Germinal center (tissue), 1 donor: ENCODE measurements around the gene ERI3.

Source experiments
- DNase-seq: peaks from one replicate; pipeline ENCODE4 v3.0.0; 2012; ENCODE audit warnings: mixed read lengths, low spot score

ERI3 gene

DNA sequence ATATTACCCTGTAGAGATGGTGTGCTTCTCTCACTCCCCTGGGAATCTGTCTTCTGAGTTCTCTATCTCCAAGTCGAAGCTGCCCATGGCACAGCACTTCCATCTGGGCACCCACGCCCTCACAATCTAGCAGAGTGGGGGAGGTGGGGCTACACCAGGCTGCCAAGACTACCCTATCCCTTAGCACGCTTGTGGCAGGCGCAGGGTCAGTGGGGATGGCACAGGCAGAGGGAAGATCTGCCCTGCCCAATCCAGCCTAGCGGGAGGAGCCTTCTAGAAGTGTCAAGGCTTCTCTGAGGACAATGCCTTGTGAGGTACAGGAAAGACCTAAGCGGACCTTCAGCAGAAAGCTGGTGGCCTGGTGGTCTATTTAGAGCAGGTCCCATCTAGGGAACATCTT lies 92.6 kb downstream of the ERI3 start:
- DNase-seq: no peak

DNA sequence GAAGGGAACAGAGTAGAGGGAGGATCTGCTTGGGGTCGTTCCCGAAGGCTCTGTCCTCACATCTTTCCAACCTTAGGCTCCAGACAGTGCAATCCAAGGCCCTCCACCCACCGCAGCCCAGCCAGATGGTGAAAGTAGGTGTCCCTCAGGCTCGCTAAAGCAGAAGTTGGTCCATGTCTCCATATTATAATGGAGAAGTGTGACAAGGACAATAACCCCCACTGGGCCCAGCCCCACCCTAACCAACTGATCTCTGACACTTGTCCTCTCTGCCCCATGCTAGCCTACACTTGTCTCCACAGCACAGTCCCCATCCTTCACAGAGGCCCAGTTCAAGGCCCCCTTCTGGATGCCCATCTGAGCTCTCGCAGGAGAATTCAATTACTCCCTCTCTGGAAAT lies 93.1 kb downstream of the ERI3 start:
- DNase-seq: no peak

DNA sequence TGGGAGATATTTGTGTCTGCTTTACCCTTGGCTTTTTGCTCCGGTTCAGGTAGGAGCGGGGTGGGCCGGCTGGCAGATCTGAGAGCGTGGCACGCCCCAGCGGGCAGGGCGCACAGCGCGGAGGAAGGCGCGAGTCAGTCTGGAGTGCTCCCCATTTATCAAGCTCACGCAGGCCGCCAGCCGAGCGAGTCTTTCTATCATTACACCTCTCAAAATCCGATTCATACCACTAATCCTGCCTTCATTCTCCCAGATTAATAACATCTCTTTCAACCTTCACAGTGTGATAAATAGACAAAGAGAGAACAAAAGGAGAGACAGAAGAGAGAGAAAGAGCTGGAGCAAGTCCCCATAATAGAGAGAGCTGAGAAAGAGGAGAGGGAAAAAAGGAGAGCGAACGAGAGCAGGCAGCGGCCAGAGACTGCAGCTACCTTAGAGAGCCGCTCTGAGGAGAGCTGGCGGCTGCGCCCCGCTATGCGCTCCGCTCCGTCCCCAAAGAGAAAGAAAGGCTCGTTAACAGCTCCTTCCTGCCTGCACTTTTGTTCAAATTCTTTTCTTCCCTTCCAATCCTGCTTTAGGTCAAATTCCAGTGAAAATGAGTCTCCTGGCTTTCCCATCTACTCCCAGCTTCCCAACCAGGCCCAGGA lies 93.8 kb downstream of the ERI3 start:
- no peak for DNase-seq

DNA sequence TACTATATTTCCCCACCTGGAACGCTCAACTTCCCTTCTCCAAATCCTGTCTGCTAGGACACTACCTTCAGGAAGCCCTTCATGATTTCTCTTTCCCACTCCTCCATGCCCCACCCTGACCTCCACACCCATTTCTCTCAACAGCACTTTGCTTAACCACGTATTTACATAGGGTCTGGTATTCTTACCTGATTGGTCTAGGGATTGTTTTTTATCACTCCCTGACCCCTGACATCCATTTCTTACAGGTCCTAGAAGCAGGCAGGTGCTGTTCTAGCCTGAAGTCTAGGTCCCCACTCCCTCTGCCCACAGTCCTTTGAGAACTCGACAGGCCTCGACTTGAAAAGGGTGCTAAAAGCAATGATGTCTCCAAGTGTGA lies 94.3 kb downstream of the ERI3 start:
- no peak for DNase-seq

DNA sequence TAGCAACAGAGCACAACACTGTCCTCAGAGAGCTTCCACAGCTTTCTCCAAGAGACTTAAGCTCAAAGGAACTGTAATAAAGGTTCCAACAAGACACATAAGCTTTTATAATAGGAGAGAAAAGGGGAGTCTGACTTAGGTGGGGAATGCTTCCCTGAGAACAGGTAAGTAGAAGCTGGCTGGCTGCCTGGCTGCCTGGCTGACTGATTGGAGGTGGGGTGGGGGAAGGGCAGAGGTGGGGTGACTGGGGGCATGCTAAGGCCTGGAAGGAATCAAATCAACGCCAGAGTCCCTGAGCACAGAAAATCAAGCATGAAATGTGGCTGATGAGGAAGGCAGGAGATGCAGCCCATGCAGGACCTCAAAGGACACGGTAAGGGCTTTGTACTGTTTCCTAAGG lies 96.0 kb downstream of the ERI3 start:
- DNase-seq: no peak

DNA sequence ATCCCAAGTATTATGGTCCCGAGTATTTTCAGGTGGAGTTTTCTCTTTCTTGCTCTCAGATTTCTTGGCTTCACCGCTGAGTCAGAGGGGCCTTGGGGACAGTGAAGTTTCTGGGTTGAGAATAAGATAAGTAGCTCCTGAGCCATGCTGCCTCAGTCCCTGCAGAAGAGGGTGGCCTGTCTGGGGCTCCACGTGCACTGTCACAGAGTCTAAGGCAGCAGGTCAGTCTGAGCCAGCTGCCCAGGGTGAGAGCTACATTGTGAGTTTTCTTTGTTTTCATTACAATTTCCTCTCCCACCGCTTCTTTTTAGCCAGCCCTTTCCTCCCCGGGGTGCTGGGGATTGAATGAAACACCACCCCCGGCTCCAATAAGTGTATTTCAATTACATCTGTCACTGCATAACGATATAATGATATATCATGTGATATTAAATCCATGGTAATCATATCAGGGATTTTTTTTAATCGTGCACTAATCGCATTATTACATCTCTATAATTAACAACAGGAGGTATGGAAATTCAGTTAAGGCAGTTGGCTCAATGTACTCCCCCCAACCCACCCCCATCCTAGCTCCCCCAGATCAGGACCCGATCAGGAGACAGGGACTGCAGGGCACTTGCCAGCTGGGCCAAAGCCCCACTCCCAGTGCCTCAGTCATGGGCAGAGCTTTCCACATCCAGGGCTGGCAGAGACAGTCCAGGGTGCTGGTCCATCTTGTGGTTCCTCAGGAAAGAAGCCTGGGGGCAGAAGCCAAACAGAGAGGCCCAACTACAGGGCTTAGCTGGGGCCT lies 98.1 kb downstream of the ERI3 start:
- DNase-seq: no peak

DNA sequence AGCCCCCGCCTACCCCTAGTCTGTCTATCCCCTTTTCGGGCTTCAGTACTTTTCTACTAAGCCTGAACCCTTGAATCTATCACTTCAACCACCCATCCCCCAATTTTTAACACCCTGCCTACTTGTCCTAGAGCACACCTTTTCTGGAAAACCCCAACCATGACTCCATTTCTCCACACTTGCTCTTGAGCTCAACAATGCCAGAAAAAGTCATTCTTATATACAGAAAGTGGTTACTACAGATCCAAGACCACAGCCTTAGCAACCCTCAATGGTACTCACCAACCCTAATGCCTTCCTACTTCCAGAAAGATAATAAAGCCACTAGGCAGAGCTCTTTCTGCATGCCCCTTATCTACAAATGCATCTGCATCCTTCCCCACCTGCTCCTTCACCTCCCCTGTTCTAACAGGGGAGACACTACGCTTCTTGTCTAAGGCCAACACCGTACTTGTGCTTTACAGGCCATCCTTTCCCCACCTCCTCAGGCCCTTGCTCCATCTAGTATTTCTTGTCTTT lies 100.6 kb downstream of the ERI3 start:
- no peak for DNase-seq

DNA sequence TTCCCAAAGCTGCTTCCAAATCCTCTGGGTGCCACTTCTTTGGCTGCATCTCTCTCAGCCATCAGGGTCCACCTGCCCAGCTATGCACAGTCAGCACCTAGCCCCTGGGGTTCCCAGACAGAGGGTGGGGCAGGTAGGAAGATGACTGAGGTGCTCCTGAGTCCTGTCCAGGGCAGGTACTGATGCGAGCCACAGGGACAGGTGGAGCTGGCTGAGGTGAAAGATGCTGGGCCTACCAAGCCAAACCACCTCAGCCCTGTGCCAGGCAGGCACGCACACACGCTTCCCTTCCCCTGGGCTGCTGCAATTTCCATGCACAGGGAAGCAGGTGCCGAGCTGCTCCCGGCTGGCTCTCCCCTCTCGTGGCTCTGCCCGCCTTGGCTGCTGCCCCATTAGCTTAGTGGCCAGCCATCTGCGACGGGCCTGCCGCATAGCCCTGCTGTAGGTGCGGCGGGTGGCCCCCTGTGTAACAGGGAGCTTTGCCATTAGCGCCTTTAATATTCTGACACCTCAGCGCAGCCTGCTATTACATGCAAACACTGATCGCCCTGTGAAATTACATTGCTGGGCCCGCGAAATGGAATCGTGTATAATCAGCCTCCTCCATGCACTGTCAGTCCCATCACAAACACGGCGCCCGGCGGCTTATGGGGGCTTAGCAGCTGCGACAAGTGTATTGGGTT lies 102.9 kb downstream of the ERI3 start:
- DNase-seq: no peak

DNA sequence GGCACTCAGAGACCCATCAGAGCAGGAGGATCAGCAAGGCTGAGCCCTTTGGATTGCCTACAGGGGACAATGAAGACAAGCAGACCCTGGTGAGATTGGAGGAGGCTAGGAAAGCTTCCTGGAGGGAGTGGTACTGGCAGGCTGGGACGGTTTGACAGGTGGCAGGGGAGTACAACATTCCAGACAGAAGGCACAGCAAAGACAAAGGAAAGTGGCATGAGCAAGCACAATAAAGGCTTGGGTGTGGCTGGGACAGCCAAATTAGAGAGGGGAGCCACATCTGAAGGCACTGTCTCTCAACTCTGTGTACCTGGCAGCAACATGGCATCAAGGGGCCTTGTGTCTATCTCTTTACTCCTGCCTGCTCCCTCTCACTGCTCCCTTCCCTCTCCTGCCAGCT lies 103.6 kb downstream of the ERI3 start:
- DNase-seq: no peak

DNA sequence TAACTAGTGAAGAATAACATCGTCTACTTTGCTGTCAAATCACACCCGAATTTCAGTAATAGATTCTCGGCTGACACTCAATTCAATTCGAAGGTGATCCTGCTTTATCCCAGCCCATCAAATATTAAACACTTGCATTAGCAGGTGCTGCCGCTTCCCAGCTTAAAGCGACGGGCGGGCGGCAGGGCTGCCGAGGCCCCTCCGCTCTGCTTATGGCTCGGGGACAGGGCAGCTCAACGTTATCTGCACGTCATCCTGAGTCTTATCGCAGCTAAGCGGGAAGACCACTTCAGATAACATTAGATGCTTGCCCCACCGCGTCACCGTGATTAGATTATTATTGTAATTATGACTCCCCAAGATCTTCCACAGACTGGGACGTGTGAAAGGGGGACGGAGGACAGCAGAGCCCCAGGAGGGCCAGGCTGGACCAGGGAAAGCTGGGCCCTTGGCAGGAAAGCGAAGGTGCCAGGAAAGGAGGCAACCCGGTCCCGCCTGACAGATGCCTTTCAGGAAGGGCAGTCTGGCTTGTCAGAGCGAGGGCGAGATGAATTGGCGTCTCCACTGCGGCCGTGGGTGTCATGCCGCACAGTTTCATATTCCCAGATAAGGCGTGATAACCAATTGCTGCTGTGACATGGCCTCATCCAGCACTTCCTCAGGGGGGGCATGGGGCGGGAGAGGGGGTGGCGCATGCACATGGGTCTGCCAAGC lies 104.8 kb downstream of the ERI3 start:
- no peak for DNase-seq

DNA sequence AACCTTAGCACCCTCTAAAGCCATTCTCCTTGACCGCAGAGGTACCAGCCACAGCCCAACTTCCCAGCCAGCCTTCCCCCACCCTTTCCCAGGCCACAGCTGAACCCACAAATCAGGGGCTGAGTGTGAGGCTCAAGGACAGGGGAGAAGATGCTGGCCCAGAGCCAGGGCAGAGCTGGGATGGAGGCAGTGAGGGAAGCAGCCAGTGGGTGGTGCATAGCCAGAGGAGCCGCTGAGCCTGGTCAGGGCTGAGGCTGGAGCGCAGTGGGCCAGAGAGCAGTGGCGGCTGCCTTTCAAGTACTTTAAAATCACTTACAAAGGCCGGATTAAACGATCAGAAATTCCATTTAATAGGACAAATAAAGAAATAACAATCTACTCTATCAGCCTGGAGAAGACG lies 105.5 kb downstream of the ERI3 start:
- DNase-seq: no peak

DNA sequence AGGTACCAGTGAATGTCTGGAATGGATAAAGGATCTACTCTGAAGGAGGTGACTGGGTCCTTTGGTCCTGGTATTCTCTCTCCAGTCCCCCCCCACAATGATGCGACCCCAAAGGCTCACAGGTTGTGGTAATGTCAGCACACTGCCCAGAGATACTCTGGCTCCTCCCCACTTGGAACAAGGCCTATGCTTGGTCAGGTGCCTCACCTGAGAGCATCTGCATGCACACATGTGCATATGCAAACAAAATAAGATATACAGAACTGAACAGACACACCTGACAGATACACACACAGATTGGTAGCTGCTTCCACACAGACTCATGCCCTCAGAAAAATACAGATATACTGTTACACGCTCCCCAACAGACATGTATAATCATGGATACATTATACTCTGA lies 108.3 kb downstream of the ERI3 start:
- no peak for DNase-seq

DNA sequence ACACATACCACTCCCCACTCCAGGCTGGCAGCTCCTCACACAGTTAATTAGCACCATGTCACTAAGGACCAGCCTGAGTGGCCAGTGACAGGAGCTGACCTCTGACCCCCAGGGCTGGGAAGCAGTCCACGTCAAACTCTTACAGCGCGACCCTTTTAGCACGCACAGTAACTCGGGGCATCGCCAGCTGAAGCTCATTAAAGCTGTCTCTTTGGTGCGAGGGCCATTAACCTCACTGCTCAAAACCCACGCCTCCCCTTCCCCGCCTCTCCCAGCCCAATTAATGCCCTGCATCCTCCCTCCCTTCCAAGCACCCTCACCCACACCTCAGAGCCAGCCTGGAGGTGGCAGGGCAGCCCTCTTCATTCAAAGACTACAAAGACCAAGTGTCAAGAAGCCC lies 110.1 kb downstream of the ERI3 start:
- DNase-seq: no peak

DNA sequence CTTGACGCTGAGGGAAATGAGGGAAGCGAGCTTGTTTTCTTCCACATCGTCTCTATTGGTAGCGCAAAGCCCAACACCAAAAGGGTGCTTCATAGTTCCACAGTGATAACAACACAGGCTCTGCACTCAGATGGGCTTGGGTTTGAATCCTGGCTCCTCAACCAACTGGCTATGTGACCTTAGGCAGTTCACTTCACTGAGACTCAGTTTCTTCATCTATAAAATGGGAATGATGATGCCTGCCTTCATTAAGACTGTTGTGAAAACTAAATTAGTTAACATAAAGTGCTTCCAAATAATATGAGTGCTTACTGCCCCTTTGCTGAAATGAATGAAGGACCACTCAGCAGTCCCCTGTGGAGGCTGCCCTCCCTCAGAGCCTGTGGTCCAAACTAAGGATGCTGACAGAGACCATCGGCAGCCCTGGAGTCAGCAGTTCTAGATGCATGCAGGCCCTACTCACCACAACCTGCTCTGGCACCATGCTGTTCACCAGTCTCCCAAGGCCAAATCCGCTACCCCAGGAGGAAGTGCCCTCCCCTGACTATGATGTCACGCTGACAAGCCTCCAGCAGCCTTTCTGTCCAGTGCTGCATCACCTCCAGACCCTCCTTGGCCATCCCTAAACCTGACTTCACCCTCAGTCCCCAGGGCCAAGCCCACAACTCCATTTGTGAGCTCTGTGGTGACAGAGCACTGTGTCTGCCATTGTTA lies 111.1 kb downstream of the ERI3 start:
- DNase-seq: no peak

DNA sequence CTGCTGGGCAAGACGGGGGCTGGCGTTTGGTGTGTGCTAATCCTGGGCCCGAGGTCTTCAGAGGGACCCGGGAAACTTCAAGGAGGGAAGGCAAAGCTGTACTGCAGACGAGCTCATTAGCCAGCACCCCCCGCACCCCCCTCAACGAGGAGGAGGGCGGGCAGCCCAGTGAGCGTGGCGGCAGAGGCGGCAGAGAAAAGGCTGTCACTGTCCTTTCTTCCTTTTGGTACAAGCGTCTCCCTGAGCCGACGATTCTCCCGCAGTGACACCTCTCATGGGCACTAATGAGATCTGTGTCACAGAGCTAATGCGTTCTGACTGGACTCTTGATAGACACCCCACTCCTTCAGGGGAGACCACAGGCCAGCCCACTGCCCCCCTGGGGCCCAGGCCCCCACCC lies 112.3 kb downstream of the ERI3 start:
- DNase-seq: no peak

DNA sequence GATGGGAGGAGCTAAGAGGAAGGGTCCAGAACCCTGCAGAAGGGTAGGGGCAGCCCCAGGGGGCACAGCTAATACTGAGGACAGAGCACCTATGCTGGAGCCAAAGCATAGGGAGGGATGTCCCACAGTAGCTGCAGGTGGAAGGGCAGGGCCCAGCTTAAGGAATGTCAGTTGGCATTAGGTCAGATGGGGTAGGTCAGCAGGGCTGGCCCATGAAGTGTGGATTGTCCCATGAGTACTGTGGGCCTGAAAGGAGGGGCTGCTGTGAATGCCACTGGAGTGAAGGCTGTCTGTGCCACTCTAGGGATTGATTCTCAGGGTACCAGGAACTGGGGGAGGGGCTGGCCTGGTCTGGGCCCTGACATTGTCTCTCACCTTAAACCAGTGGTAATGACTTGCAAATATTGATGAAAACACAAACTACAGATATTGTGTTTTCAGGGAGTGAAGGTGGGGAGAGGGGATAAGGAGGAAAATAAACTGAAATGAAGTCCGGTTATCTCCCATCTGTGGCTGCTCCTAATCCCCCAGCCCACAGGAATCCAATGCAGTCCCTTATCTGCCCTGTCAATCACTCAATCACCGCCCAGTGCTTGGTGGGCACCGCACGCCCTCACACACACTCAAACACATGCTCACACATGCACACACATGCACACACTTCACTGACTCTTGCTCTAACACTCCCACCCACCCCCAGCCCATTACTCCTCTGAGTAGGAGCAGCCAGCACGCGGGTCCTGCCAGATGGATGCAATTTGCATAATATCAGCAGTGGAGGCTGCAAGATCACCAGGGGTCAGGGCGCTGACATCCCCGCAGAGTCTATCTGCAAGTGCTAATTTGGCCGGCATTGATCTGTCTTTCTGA lies 114.0 kb downstream of the ERI3 start:
- DNase-seq: no peak

DNA sequence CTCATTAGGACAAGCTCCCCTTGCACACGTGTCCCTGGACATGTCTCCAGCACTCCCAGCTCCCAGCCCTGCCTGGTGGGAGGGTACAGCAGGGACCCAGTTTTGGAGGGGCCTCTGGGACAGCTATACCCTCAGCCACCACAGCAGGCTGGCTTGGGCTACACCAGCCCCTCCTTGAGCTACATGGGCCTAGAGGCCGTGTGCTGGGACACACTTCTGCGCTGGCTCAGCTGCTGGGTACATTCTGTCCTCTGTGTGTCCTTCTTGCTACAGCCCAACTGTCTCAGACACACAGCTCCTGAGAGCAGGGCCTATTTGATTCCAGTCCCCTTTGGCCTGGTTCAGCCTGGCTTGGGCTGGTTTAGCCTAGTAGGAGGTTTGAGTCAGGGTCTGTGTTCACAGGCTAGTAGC lies 115.1 kb downstream of the ERI3 start:
- DNase-seq: no peak

DNA sequence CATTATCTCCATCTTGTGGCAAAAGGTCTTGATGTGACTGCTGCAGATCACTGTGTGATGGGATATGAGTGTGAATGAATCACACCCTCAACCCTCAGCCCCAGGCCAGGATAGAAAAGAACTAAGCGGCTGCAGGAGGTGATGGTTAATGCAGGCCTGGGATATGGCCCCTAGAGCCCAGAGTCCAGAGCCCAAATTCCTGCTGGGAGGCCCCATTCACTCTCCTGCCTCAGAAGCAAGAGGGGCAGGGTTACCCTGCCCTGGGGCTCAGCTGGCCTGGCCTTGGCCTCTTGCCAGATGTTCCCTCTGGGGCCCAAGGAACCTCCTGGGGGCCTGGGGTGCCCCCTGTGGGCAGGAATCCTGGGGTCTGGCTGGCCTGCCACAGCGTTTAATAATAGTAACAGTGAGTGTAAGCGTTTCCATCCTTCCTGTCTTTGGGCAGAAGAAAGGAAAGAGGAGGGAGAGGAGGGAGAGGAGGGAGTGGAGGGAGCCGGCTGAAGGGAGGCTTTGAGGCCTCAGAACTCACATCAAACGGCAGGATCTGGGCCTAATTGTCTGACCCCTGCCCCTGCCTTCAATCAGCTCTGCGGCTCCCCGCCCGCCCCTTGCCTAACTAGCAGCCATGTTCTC lies 115.6 kb downstream of the ERI3 start:
- no peak for DNase-seq

DNA sequence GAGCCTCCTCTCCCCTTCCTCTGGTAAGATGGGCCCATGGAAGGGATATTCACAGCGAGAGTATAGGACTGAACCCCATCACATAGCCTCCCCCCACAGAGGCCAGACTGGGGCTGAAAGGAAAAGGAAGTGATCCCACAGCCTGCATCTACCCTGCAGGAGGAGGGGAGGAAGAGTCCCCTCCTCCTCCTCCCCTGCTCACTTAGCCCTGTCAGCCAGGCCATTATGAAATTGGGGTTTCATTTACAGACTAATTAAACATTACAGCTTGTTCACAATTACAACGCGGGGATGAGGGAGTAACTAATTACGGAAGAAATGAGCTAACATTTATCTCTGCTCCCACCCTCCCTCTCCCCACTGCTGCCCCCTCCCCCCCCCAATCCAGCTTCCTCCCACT lies 116.4 kb downstream of the ERI3 start:
- no peak for DNase-seq

DNA sequence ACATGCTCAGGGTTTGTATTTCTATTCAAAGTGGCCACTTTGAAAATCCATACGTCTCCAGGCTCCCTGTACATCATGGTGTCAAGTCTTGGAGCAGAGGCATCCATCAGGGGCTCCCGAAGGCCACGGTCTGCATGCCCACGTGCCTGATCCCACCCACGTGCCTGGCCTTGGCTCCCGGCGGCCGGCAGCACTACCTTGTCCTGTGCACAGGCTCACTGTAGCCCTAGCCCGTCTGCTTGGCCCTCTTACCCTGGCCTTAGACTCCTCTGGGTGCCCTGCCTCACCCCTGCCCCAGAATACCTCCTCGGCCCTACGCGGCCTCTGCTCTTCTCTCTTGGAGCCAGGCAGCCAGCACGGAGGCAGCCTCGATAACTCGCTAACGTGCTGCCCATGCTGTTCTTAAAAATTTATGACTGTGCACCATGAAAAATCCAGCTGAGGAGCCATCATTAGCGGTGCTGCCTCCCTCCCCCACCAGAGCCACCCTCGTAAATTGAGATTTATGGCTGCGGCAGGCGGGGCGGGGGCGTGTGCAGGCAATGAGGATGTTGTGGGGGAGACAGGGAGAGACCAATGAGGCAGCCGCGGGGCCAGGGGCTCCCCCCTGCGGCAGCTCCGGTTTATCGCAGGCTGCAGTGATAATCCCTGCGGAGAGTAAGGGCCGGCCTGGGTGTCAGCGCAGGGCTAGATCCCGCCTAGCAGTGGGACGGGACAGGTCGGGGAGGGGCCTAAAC lies 117.2 kb downstream of the ERI3 start:
- DNase-seq: peak; percentile 83
